HepG2 (cell line): ENCODE data around the gene TOR4A. TPM values are rescaled to one million over a fixed set of nuclear protein-coding genes. Genes with fewer than 3 reads are reported as not detected.
A peak's percentile ranks its signal among the peaks of the same experiment; 100 is the strongest.

Experiments
- ATAC-seq: fragments of 200-7000 bp; cut with Tn5 transposase; 3 replicates; pipeline ENCODE4 v1.9.1; 2020; ENCODE audit warnings: mild to moderate bottlenecking, moderate library complexity
- BruUV-seq: library from RNA; stranded (reverse); fragments of 400-500 nt; replicated peaks from 2 replicates; lab custom pipeline; 2021; lab: Mats Ljungman, UMichigan
- CTCF ChIA-PET: fragments of 300-600 bp; formaldehyde crosslinking; extraction: SDS; loops from one replicate; lab custom pipeline; 2021; ENCODE audit warnings: low total read pairs, inconsistent platforms, low intra/inter-chr PET ratio; lab: Yijun Ruan, JAX
- POLR2A ChIA-PET: fragments of 350-600 bp; sonication (Branson Sonifier 250); formaldehyde crosslinking; loops from one replicate; lab custom pipeline; 2020; ENCODE audit warnings: antibody characterized with exemption, inconsistent platforms; lab: Yijun Ruan, JAX
- DNase-seq: peaks from one replicate; pipeline ENCODE4 v3.0.0-alpha.2; 2015; ENCODE audit warnings: low spot score
- FAIRE-seq: peaks from 3 replicates; lab custom pipeline; 2011; peaks lifted over from hg19 to GRCh38; lab: Jason Lieb, UNC
- H2AFZ ChIP-seq: one replicate; pipeline ENCODE4 v1.6.1; 2011; ENCODE audit warnings: low read length, inconsistent platforms
- H3K27ac ChIP-seq: fragments of 300-600 bp; 3 replicates; pipeline ENCODE4 v1.8.0; 2011; ENCODE audit warnings: mixed run types, mild to moderate bottlenecking, mixed read lengths, low read length, inconsistent platforms; ENCODE audit not compliant: insufficient read depth; ENCODE audit errors: extremely low read length
- H3K27me3 ChIP-seq, 2 experiments: fragments of 200-600 bp in 1 of 2; 2 replicates in 1 of 2; 3 replicates in 1 of 2; pipeline versions ENCODE4 v1.6.0 to v1.8.0; 2011; ENCODE audit warnings: low read length in 2 of 2, mild to moderate bottlenecking in 2 of 2, moderate library complexity in 2 of 2, inconsistent platforms in 1 of 2; ENCODE audit not compliant: insufficient read depth in 2 of 2, control insufficient read depth in 1 of 2
- H3K36me3 ChIP-seq, 2 experiments: fragments of 200-600 bp in 1 of 2; replicated peaks in 1 of 2; 2 replicates in 1 of 2; 3 replicates in 1 of 2; pipeline versions ENCODE4 v1.5.1 to v1.8.0; 2011; ENCODE audit warnings: low read length in 2 of 2, inconsistent platforms in 1 of 2; ENCODE audit not compliant: insufficient read depth in 2 of 2, control insufficient read depth in 1 of 2
- H3K4me1 ChIP-seq: 2 replicates; pipeline ENCODE4 v1.5.1; 2012; ENCODE audit warnings: low read length, inconsistent platforms; ENCODE audit not compliant: insufficient read depth
- H3K4me2 ChIP-seq: 2 replicates; pipeline ENCODE4 v1.6.0; 2011; ENCODE audit warnings: low read depth, low read length, inconsistent platforms
- H3K4me3 ChIP-seq, 3 experiments: fragments of 200-600 bp in 1 of 3; sonication (generic), shearing (Covaris generic) in 1 of 3; replicated peaks in 1 of 3; 2 replicates each; pipeline ENCODE4 v1.5.1; 2011 to 2016; ENCODE audit warnings: low read length in 3 of 3, inconsistent platforms in 2 of 3, low read depth in 2 of 3, mild to moderate bottlenecking in 2 of 3, control low read depth in 1 of 3, mixed read lengths in 1 of 3; ENCODE audit not compliant: insufficient read depth in 1 of 3
- H3K79me2 ChIP-seq: one replicate; pipeline ENCODE4 v1.6.1; 2011; ENCODE audit warnings: low read length, inconsistent platforms; ENCODE audit not compliant: insufficient read depth
- H3K9ac ChIP-seq: 2 replicates; pipeline ENCODE4 v1.6.0; 2011; ENCODE audit warnings: mild to moderate bottlenecking, low read depth, low read length, inconsistent platforms; ENCODE audit not compliant: insufficient read depth
- H3K9me3 ChIP-seq: 2 replicates; pipeline ENCODE4 v1.5.1; 2012; ENCODE audit warnings: mild to moderate bottlenecking, low read length
- H4K20me1 ChIP-seq: 2 replicates; pipeline ENCODE4 v1.6.0; 2011; ENCODE audit warnings: inconsistent platforms, mild to moderate bottlenecking, low read length, moderate library complexity; ENCODE audit not compliant: insufficient read depth
- ELF3 ChIP-seq: IDR thresholded peaks from 2 replicates; pipeline ENCODE4 v1.6.1; 2016; ENCODE audit warnings: missing genetic modification reagents, missing compliant biosample characterization
- KLF6 ChIP-seq: IDR thresholded peaks from 2 replicates; pipeline ENCODE4 v1.8.0; 2016; ENCODE audit warnings: missing biosample characterization, missing genetic modification reagents
- NFYB ChIP-seq: sonication (generic); formaldehyde crosslinking; IDR thresholded peaks from 2 replicates; pipeline ENCODE4 v1.4.0; 2020; ENCODE audit warnings: missing genetic modification reagents
- NFYC ChIP-seq: IDR thresholded peaks from 2 replicates; pipeline ENCODE4 v1.6.1; 2016; ENCODE audit warnings: missing genetic modification reagents, missing compliant biosample characterization
- NRL ChIP-seq: sonication (generic); formaldehyde crosslinking; IDR thresholded peaks from 2 replicates; pipeline ENCODE4 v1.5.0; 2020; ENCODE audit warnings: missing genetic modification reagents, mild to moderate bottlenecking, moderate library complexity, borderline replicate concordance
- PBX2 ChIP-seq: IDR thresholded peaks from 2 replicates; pipeline ENCODE4 v1.6.1; 2016; ENCODE audit warnings: control low read depth
- ZNF234 ChIP-seq: sonication (generic); formaldehyde crosslinking; conservative IDR thresholded peaks from 2 replicates; pipeline ENCODE4 v1.5.1; 2020; ENCODE audit warnings: mild to moderate bottlenecking, missing genetic modification reagents
- ZNF253 ChIP-seq: sonication (generic); formaldehyde crosslinking; IDR thresholded peaks from 2 replicates; pipeline ENCODE4 v1.8.0; 2022; ENCODE audit warnings: mild to moderate bottlenecking, missing genetic modification reagents, borderline replicate concordance
- WGBS: methylation state at CpG from one replicate; pipeline ENCODE4 v1.1.6; 2017; ENCODE audit warnings: low lambda C conversion rate; 5-methylcytosine and 5-hydroxymethylcytosine counted together
- in situ Hi-C: cut with HindIII; loops from 2 replicates; pipeline ENCODE4 v1.10.0; 2017; ENCODE audit warnings: low pct_unique_long_range_greater_than_20kb; ENCODE audit not compliant: extremely low pct_ligation_motif_present
- intact Hi-C: fragments of 100-400 bp; cut with micrococcal nuclease; formaldehyde crosslinking; loops from one replicate; pipeline ENCODE4 v1.10.0; 2022; ENCODE audit not compliant: unreplicated experiment
- polyA plus RNA-seq, 8 experiments: library from polyadenylated mRNA; depleted of rRNA in 3 of 8; stranded (reverse) in 7 of 8; unstranded in 1 of 8; fragments of >200 nt; fragmentation: Illumina TruSeq in 4 of 8; extraction: Trizol in 4 of 8; gene quantifications; 2 replicates each; pipeline versions ENCODE4 v1.2.1 to v1.2.3, GENCODE V29; 2011 to 2016; ENCODE audit warnings: low read depth in 4 of 8, missing spikeins in 1 of 8, mixed read lengths in 1 of 8; ENCODE audit not compliant: insufficient read depth in 1 of 8
- total RNA-seq, 5 experiments: library from RNA; depleted of rRNA; stranded (reverse); fragments of >200 nt; fragmentation: Illumina TruSeq; extraction: Trizol; gene quantifications; 2 replicates each; pipeline ENCODE4 v1.2.3, GENCODE V29; 2016; ENCODE audit warnings: low read depth in 1 of 5
- TF ChIP-seq, protein P1 (sequence below): sonication (generic); formaldehyde crosslinking; IDR thresholded peaks from 2 replicates; pipeline ENCODE4 v1.4.0; 2020; ENCODE audit warnings: missing genetic modification reagents, mild to moderate bottlenecking, borderline replicate concordance
- TF ChIP-seq, protein P2 (sequence below): sonication (generic); formaldehyde crosslinking; conservative IDR thresholded peaks from 2 replicates; pipeline ENCODE4 v1.8.1; 2023; ENCODE audit warnings: missing genetic modification reagents
- TF ChIP-seq, protein P3 (sequence below): sonication (generic); formaldehyde crosslinking; IDR thresholded peaks from 2 replicates; pipeline ENCODE4 v1.4.0; 2020; ENCODE audit warnings: missing genetic modification reagents

The TOR4A gene
- total and polyA plus RNA-seq, 2 of the 13 experiments (the other 11 are each of a cell fraction or from before 2014, with no cell fraction given) = 11.1 to 14.2 TPM

- TF ChIP-seq NFYC (CRISPR knock-in tag) (peak; percentile 53), PBX2 (CRISPR knock-in tag) (peak; percentile 81), NFYB (peak; percentile 69)
- TF ChIP-seq, protein P1, sequence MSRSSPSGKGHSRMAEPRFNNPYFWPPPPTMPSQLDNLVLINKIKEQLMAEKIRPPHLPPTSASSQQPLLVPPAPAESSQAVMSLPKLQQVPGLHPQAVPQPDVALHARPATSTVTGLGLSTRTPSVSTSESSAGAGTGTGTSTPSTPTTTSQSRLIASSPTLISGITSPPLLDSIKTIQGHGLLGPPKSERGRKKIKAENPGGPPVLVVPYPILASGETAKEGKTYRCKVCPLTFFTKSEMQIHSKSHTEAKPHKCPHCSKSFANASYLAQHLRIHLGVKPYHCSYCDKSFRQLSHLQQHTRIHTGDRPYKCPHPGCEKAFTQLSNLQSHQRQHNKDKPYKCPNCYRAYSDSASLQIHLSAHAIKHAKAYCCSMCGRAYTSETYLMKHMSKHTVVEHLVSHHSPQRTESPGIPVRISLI (CRISPR knock-in tag) = no peak
These were observed 29.9 kb downstream of the TOR4A start (continued) for GRCh38 chr9:137307255-137308056.

DNA sequence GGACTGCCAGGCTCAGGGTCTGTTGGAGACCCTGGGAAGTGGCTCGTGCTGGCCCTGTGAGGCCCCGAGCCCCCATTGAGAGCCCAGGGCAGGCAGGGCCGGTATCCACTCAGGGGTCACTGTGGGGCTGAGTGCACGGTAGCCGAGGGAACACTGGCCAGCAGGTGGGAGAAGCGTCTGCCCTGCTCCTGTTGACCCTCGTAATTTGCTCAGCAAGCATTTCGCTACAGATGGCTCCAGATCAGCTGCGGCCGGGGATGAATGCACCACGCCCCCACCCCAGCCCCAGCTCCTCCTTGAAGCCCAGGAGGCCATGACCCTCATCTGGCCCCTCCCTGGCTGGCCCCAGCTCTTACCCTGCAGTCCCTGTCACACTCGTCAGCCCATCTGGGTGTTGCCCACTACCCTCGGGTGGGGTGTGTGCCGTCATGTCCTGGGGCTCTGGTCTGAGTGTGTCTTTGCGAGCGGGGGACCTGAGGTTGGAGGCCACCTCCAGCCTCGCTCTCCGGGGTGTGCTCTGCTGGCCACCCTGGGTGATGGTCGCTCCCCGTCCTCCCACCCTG, 30.6 kb downstream of the TOR4A start:
- intact Hi-C loops (loop anchor here (10.0 kb wide), 1 partner anchor 97 kb away; no protein-coding TSS in a partner anchor), in situ Hi-C loops (no loop called here)
- Histone ChIP-seq H3K4me1 (peaks cover 62% of the 10 kb centered on the region), H3K79me2 (no peaks in the 10 kb centered on the region), H3K36me3 (no peaks in the 10 kb centered on the region), H4K20me1 (no peaks in the 10 kb centered on the region), H3K27me3 (peaks cover 25 to 71% of the 10 kb centered on the region in 2 experiments), H3K4me2 (peak overlapping the region; percentile 12; the same call in 1 of the 2 replicates), H2AFZ (no peak overlapping the region), H3K4me3 (peak overlapping the region in 1 of 3 experiments; percentile 33; a peak in 1 of 6 replicates), H3K9ac (no peak overlapping the region), H3K27ac (no peak overlapping the region), H3K9me3 (no peaks in the 10 kb centered on the region)
- FAIRE-seq (no peak), DNase-seq (no peak), ATAC-seq (peak; percentile 2; the same call in 1 of the 3 replicates)
- POLR2A ChIA-PET = interaction anchor here (0.7 to 1.3 kb wide), 3 partner anchors 11 to 1030 kb away, joined by 3 to 4 read pairs (median 3); partner anchors contain the start of gene TUBB4B
- WGBS = 35% methylated on average over 11 of the region's 20 CpGs
- CTCF ChIA-PET = no interaction called here
- no TSS peak for BruUV-seq
- TF ChIP-seq, protein P2, sequence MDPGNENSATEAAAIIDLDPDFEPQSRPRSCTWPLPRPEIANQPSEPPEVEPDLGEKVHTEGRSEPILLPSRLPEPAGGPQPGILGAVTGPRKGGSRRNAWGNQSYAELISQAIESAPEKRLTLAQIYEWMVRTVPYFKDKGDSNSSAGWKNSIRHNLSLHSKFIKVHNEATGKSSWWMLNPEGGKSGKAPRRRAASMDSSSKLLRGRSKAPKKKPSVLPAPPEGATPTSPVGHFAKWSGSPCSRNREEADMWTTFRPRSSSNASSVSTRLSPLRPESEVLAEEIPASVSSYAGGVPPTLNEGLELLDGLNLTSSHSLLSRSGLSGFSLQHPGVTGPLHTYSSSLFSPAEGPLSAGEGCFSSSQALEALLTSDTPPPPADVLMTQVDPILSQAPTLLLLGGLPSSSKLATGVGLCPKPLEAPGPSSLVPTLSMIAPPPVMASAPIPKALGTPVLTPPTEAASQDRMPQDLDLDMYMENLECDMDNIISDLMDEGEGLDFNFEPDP = 0 out of 2 replicates have a peak, but pooled peaks have one; percentile 31
- TF ChIP-seq KLF6 (CRISPR knock-in tag) (no peak), ZNF234 (CRISPR knock-in tag) (no peak), ZNF253 (CRISPR knock-in tag) (no peak), ELF3 (CRISPR knock-in tag) (no peak), NRL (CRISPR knock-in tag) (no peak)
- TF ChIP-seq, protein P3, sequence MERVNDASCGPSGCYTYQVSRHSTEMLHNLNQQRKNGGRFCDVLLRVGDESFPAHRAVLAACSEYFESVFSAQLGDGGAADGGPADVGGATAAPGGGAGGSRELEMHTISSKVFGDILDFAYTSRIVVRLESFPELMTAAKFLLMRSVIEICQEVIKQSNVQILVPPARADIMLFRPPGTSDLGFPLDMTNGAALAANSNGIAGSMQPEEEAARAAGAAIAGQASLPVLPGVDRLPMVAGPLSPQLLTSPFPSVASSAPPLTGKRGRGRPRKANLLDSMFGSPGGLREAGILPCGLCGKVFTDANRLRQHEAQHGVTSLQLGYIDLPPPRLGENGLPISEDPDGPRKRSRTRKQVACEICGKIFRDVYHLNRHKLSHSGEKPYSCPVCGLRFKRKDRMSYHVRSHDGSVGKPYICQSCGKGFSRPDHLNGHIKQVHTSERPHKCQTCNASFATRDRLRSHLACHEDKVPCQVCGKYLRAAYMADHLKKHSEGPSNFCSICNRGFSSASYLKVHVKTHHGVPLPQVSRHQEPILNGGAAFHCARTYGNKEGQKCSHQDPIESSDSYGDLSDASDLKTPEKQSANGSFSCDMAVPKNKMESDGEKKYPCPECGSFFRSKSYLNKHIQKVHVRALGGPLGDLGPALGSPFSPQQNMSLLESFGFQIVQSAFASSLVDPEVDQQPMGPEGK (CRISPR knock-in tag) = 0 out of 2 replicates have a peak, but pooled peaks have one; percentile 32
